GM12874 (cell line): Measurements from ENCODE around the gene GFER.

Experiments
- CTCF ChIP-seq: IDR thresholded peaks from 2 replicates; pipeline ENCODE4 v1.5.1; 2011; ENCODE audit warnings: low read depth, mild to moderate bottlenecking, control low read depth, low read length, moderate library complexity; ENCODE audit not compliant: insufficient read depth

Gene GFER

GRCh38 chr16:1971796-1972489 lies 12.1 kb upstream of the GFER start, which contains the start of gene TBL3:
Gene TBL3 (plus strand): TSS chr16:1972053. CDS start chr16:1972165, 112 bp downstream.
- no peak for TF ChIP-seq CTCF

DNA sequence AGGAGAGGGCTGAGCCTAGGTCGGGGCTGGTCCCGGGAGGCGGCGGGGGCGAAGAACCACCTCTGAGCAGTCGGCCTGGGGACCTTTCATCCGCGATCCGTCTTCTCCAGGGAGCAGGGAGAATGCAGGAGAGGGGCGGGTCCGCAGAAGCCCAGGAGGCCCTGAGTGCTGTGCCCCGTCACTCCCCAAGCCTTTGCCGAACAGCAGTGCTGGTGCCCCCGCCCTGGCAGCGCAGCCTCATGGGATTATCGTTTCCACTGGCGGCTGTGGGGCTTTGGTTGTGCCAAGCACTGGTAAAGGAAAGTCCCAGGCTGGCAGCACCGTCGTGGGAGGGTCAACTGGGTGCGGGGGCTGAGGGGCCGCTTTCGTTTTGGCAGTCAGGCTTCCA lies 11.5 kb upstream of the GFER start:
- TF ChIP-seq CTCF = no peak

DNA sequence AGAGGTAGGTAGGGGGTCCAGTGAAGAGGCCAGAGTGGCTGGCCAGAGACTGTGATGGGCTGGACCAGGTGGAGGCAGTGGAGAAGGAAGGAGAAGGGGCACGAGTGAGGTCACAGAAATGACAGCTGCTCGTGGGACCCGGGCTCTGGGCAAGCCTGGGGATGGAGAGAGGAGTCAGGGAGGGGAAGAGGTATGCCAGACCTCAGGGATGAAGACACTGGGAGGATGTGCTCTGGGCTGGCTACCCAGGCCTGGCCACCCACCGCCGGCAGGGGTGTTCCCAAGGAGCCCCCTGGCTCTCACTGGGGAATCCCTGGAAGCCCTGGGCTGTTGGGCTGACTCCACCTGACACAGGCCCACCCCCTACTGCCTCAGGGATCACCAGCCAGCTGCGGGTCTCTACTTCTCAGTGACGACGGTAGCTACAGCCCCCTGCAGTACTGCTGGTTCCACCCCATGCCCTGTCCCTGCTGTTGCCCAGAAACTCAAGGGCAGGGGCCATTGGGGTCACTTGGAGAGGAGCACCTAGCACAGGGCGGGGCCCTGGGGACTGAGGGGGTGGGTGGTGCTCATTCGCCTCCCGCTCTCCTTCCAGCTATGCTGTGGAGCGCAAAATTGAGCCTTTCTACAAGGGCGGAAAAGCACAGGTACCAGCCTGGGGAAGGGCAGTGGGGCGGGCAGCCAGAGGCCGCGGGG lies 10.4 kb upstream of the GFER start:
- TF ChIP-seq CTCF = no peak

DNA sequence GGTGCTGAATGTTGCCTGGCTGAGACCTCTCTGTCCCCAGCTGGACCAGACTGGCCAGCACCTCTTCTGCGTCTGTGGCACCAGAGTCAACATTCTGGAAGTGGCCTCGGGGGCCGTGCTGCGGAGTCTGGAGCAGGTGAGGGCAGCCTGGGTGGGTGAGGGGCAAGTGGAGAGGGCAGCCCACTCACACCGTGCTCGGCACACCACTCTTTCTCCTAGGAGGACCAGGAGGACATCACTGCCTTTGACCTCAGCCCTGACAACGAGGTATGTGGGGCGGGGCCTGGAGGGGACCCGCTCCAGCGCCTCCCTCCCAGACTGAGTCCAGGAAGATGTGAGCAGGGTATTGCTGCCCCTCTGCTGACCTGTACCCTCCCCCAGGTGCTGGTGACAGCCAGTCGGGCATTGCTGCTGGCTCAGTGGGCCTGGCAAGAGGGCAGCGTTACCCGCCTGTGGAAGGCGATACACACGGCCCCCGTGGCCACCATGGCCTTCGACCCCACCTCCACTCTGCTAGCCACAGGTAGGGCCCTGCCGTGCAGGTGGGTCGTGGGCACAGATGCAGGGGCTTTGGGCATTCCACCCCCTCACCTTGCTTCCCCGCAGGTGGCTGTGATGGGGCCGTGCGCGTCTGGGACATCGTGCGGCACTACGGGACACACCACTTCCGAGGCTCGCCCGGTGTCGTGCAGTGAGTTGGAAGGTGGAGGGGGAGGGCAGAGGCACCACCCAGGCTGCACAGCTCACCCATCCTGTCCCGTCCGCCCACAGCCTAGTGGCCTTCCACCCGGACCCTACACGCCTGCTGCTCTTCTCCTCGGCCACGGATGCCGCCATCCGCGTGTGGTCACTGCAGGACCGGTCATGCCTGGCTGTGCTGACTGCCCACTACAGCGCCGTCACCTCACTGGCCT lies 9.6 kb upstream of the GFER start:
- no peak for TF ChIP-seq CTCF

- no peak for TF ChIP-seq CTCF
These were observed 8.4 kb upstream of the GFER start for GRCh38 chr16:1975432-1976215.

DNA sequence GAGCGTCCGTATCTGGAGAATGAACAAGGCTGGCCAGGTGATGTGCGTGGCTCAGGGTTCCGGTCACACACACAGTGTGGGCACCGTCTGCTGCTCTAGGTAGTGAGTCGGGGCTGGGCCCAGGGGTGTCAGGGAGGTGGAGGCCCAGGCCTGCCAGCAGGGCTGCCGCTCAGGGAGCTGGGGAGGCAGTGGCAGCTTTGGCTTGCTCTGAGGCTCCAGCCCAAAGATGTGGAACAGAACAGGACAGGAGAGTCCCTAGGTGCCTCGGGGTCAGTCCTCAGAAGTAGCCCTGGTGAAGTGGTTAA lies 7.8 kb upstream of the GFER start:
- no peak for TF ChIP-seq CTCF
